NCI-H2107 (cell line): ENCODE data around the gene GTF2F1.
"Not testable (repeated sequence)": the region's sequence is repeated elsewhere in the genome, so short reads cannot be mapped to it uniquely, and the experiment has no call there.

ENCODE experiments used
- DNase-seq: peaks from one replicate; lab custom pipeline; 2025; lab: John Stamatoyannopoulos, UW

The GTF2F1 gene

DNA sequence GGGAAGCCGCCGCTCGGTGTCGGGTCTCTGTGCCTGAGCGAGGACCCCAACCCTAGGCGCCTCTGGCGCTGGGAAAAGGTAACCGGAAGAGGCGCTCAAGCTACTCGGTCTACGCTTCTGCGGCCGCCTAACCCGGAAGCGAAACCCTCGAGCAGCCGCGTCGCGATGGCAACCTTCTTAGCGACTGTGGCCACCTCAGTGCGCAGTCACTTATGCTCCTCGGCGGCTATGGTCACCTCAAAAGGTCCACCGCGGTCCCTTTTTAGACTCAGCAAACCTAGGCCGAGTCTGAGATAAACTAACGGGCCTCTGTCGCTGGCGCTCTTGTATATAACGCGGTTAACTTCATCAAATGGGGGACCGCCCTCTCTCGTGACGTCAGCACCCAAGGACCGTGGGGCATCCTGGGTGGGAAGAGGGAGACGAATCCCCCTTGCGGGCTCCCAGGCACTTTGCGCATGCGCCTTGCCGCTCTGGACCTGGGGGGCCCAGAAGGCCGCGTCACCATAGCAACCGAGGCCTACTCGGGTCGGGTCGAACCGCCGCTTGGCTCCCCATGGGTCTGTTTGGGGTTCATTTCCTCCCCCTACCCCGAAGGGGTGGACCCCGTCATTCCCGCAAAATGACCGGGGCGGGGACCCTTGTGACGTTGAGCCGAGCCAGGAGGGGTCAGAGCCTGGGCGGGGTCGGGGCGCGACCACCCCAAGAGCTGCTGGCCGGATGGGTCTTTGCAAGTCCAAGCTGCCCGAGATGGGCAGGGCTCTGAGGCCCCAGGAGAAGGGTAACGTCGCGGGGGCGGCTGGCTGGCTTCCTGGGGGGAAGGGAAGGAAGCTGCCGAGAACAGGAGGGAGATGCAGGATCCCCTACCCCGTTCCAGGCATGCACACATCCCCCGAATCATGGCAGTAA lies at the start of gene GTF2F1:
TSS of gene GTF2F1 (minus strand) at position 91 of the 909 bp plus-strand sequence. CDS start 169 bp downstream, outside the sequence.
- DNase-seq: peak; percentile 79

- DNase-seq: no peak
These were observed 49.2 kb upstream of the GTF2F1 start for GRCh38 chr19:6442087-6442688.

- DNase-seq: no peak
These were observed 47.9 kb upstream of the GTF2F1 start for GRCh38 chr19:6440905-6441304.

- no peak for DNase-seq
These were observed 46.8 kb upstream of the GTF2F1 start for GRCh38 chr19:6439743-6440142.

DNA sequence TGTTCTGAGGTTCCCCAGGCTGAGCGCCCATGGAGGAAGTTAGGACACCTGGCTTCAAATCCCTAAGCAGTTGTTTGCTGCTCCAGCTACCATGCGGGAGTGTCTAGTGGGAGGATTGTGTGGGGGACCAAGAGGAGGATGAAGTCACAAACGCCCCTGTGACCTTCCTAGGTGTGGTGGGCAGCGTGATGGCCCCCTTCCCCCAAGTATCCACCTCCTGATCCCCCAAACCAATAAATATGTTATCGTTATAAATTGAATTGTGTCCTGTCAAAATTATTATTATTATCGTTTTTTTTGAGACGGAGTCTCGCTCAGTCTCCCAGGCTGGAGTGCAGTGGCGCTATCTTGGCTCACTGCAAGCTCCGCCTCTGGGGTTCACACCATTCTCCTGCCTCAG lies 40.7 kb upstream of the GTF2F1 start, which contains the start of gene SLC25A41:
TSS of gene SLC25A41 (minus strand) at position 101 of the 400 bp plus-strand sequence. CDS start at position 31, 70 bp downstream.
- no peak for DNase-seq

DNA sequence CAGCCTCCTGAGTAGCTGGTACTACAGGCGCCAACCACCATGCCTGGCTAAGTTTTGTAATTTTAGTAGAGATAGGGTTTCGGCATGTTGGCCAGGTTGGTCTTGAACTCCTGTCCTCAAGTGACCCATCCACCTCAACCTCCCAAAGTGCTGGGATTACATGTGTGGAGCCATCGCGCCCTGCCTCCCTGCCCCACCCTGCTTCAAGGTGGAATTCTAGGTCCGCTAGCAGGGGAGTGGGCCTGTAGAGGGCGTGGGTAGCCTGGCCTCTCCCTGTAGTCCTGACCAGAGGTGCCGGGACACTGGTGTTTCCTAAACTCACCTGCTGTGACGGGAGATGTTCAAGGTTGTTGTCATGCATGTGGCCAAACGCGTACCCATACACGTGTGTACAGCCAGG lies 40.2 kb upstream of the GTF2F1 start:
- DNase-seq: no peak

- no peak for DNase-seq
These were observed 38.9 kb upstream of the GTF2F1 start for GRCh38 chr19:6431891-6432290.

GRCh38 chr19:6429419-6430221 lies 36.7 kb upstream of the GTF2F1 start:
- no peak for DNase-seq

DNA sequence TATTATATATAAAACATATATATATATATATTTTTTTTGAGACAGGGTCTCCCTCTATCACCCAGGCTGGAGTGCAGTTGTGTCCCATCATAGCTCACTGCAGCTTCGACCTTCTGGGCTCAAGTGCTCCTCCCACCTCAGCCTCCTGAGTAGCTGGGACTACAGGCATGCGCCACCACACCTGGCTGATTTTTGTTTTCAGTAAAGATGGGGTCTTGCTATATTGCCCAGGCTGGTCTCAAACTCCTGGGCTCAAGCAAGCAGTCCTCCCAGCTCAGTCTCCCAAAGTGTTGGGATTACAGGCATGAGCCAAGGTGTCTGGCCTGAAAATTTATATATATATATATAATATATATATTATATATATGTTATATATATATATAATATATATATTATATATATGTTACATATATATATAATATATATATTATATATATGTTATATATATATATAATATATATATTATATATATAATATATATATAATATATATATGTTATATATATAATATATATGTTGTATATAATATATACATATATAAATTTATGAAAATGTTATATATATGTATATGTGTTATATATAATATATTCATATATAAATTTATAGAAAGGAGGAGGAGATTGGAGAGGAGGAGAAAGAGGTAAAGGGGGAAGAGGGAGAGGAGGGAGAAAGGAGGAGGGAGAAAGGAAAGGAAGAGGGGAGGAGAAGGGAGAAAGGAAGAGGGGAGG lies 35.9 kb upstream of the GTF2F1 start:
- DNase-seq: not testable (repeated sequence)

GRCh38 chr19:6427131-6427530 lies 34.2 kb upstream of the GTF2F1 start:
- no peak for DNase-seq

DNA sequence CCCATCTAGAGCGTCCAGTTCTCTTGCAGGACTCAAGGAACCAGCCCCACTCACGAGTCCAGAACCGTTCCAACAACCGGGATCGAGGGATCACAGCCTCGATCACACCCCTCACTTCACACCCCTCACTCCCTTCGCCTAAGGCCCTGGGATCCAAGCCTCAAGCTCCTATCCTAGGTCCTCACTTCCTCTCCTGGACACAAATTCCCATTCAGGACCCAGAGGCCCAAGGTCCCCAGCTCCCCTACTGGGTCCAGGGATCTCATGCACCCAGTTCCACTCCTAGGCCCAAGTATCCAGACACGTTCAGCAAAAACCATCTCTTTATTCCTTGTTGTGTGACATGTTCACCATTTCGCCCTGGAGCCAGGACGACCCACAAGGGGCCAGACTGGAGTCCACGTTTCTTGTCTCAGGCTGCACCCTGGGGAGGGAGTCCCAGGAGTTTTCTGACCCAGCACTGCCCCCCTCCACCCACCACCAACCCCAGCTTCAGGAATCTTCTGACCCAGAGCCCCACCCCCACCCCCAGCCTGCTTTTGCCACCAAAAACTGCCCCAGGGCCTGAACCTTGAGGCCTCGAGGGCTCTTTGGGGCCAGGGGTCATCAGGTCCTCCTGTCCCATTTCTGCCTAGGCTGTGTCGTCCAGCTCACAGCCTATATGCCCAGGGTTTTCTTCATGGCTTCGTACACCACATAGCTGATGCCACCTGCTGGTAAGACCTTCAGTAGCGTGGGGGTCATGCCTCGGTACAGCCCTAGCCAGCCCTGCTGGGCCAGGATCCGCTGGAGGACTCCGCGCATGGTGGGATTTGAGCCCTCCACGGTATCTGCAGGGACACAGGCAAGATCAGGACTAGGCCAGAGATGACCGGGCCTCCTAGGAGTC lies 33.0 kb upstream of the GTF2F1 start:
- no peak for DNase-seq

- DNase-seq: peak; percentile 98
These were observed 32.2 kb upstream of the GTF2F1 start for GRCh38 chr19:6424939-6425731.

DNA sequence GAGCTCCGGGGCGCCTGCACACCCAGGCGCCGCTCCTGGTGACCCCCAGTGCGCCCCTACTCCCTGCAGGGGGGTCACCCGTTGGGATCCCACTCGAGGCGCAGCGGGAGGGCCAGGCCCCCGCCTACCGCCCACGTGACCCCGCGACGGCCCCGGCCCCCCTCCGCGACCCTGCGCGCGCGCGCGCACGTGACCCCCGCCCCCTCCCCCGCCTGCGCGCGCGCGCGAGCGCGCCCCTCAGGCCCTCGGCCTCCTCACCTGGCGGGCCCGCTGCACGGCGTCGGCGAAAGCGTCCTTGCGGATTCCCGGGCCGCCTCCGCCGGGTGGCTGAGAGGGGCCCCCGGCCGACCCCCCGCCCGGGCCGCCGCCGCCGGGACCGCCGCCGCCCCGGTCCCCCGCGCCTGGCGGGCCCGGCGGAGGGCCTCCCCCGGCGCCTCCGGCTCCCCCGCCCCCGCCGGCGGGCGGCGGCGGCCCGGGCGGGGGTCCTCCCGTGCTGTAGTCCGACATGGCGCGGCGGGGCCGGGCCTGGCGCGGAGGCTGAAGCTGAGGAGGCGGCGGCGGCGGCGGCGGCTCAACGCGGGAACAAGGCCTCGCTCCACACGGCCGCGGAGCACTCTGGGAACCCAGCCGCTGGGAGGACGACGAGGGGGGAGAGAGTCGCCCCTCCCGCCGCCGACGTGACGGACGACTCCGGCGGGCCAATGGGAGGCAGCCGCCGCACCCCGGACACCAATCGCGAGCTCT lies 31.4 kb upstream of the GTF2F1 start, which contains the start of gene KHSRP:
TSS of gene KHSRP (minus strand) at position 617 of the 744 bp plus-strand sequence. CDS start at position 507, 110 bp downstream.
- no peak for DNase-seq

GRCh38 chr19:6423499-6424194 lies 30.7 kb upstream of the GTF2F1 start:
- DNase-seq: no peak

DNA sequence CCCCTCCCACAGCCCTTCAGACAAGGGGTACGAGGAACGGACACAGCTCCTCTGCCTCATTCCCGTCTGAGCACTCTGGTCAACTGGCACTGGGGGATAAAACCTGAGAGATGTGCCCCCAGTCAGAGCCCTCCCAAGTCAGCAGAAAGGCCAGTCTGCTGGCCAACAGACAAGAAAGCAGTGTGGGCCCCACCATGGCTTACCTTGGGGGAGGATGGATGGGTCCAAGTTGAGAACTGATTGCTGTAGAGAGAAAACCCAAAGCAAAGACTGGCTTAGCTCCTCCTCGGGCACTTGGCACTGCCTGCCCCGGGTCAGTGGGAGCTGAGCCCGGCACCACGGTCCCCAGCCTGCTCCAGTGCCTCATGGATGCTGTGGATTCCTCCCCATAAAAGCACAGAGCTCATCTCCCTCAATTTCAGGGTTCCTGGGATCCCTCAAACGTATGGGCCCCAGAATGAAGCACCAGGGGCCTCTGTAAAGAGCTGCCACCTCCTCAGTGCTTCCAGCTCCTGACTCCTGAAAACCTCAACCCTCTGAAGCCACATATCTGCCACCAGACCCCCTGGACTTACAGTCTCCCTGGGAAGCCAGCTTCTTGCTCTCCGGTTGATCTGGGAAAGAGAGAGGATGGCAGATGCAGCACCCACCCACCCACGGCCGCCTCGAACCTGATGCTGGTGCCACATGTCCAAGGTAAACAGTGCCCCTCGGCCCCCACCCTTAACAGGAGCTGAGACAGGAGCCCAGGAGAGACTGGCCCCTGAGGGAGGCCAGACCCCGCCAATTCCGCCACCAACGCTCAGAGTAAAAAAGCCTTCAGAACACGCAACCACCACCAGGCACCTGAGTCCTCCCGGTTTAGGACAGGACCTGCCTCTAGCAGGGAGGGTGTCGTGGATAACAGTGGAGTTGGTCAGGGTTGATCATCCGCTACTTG lies 28.4 kb upstream of the GTF2F1 start:
- DNase-seq: no peak

DNA sequence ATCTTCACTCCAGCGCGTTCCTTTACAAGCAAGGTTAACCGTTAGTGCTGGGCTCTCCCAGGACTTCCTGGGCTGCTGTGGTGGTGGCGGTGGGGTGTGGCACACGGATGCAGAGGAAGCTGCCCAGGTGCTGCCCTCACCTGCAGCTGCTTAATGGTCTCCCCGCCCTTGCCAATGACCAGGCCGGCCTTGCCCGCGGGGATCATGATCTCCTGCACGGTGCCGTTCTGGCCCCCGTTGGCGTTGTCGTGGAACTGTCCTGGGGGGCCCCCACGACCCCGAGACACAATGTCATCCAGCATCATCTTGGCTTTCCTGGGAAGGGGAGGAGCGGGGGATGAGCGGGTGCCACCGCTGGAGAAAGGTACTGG lies 25.6 kb upstream of the GTF2F1 start:
- DNase-seq: no peak
